ENCODE measurements around the gene PGS1.

DNA sequence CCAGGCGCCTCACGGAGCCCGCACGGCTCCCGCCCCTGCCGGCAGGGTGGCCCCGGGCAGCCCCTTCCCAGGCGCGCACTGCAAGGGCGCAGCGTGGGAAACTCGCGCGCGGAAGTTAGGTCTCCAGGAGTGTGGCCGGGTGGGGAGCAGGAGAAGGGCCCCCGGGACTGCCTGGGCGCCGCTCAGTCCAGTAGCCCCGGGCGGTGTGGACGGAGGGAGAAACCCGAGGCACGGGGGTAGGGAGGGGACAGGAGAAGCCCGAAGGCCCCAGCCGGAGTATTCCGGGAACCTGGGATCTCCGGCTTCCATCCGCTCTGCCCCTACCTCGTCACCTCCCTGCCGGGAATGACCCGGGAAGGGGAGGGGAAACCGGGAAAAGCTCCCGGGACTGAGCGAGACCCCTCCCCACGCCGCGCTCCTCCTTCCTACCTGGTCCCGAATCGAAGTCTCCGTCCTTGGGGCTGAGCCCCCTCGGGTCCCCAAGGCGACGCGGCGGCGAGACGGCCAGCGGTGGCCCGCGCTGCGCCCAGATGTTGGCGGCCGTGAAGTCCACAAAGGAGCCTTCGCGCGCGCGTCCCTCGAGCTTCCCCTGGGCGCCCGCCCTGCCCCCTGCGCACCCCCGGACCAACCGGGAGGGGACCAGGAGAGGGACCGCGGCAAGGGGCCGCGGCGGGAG is 19.0 kb upstream of the PGS1 start:
- TF ChIP-seq, protein P1, sequence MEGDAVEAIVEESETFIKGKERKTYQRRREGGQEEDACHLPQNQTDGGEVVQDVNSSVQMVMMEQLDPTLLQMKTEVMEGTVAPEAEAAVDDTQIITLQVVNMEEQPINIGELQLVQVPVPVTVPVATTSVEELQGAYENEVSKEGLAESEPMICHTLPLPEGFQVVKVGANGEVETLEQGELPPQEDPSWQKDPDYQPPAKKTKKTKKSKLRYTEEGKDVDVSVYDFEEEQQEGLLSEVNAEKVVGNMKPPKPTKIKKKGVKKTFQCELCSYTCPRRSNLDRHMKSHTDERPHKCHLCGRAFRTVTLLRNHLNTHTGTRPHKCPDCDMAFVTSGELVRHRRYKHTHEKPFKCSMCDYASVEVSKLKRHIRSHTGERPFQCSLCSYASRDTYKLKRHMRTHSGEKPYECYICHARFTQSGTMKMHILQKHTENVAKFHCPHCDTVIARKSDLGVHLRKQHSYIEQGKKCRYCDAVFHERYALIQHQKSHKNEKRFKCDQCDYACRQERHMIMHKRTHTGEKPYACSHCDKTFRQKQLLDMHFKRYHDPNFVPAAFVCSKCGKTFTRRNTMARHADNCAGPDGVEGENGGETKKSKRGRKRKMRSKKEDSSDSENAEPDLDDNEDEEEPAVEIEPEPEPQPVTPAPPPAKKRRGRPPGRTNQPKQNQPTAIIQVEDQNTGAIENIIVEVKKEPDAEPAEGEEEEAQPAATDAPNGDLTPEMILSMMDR (IDR thresholded peaks at IDR 0.05; ENCODE audit: low read depth, low read length): no peak
- TF ChIP-seq, protein P2, sequence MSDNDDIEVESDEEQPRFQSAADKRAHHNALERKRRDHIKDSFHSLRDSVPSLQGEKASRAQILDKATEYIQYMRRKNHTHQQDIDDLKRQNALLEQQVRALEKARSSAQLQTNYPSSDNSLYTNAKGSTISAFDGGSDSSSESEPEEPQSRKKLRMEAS (IDR thresholded peaks at IDR 0.05; ENCODE audit: low read depth, low read length): no peak
